Panc1 (cell line): ENCODE data around the gene PRRC2C. TPM values are rescaled to one million over a fixed set of nuclear protein-coding genes. Genes with fewer than 3 reads are reported as not detected.
"Not testable (repeated sequence)": the region's sequence is repeated elsewhere in the genome, so short reads cannot be mapped to it uniquely, and the experiment has no call there.

ENCODE experiments used
- ATAC-seq: fragments of 200-7000 bp; cut with Tn5 transposase; 2 replicates; pipeline ENCODE4 v1.9.1; 2020; ENCODE audit warnings: mild to moderate bottlenecking, moderate library complexity
- BruUV-seq: library from RNA; stranded (reverse); fragments of 400-500 nt; replicated peaks from 2 replicates; lab custom pipeline; 2021; lab: Mats Ljungman, UMichigan
- CTCF ChIA-PET: fragments of 300-600 bp; sonication (Branson Sonifier 250); formaldehyde crosslinking; loops from one replicate; lab custom pipeline; 2022; ENCODE audit warnings: antibody characterized with exemption; lab: Charles Lee
- POLR2A ChIA-PET: fragments of 300-600 bp; sonication (Branson Sonifier 250); formaldehyde crosslinking; loops from one replicate; lab custom pipeline; 2022; ENCODE audit warnings: antibody characterized with exemption; lab: Charles Lee
- DNase-seq: peaks from one replicate; pipeline ENCODE4 v3.0.0-alpha.2; 2010; ENCODE audit warnings: low read depth, low spot score
- H3K27ac ChIP-seq: 2 replicates; pipeline ENCODE4 v1.5.1; 2011; ENCODE audit warnings: mild to moderate bottlenecking, low read length, inconsistent platforms
- H3K27me3 ChIP-seq: fragments of 200-500 bp; sonication (Bioruptor generic); 2 replicates; pipeline ENCODE4 v1.6.0; 2014; ENCODE audit warnings: low read length, inconsistent platforms; ENCODE audit not compliant: control insufficient read depth, insufficient read depth
- H3K36me3 ChIP-seq: fragments of 200-500 bp; sonication (Bioruptor generic); 2 replicates; pipeline ENCODE4 v1.5.1; 2014; ENCODE audit warnings: inconsistent platforms, mild to moderate bottlenecking, low read length, moderate library complexity; ENCODE audit not compliant: control insufficient read depth, insufficient read depth
- H3K4me1 ChIP-seq: 2 replicates; pipeline ENCODE4 v1.5.1; 2011; ENCODE audit warnings: inconsistent platforms, mild to moderate bottlenecking, low read length, moderate library complexity; ENCODE audit not compliant: control insufficient read depth, insufficient read depth
- H3K4me3 ChIP-seq, 2 experiments: 2 replicates each; pipeline ENCODE4 v1.5.1; 2011 to 2012; ENCODE audit warnings: low read depth in 2 of 2, low read length in 2 of 2, mild to moderate bottlenecking in 2 of 2, inconsistent platforms in 1 of 2, moderate library complexity in 1 of 2
- H3K9me3 ChIP-seq: fragments of 200-500 bp; sonication (Bioruptor generic); 2 replicates; pipeline ENCODE4 v1.5.1; 2014; ENCODE audit warnings: low read depth, mild to moderate bottlenecking, inconsistent platforms, low read length, moderate library complexity; ENCODE audit not compliant: control insufficient read depth, insufficient read depth
- POLR2AphosphoS5 ChIP-seq: IDR thresholded peaks from 2 replicates; pipeline ENCODE4 v1.6.1; 2012; ENCODE audit warnings: mild to moderate bottlenecking, low read depth, low read length, moderate library complexity
- REST ChIP-seq, 2 experiments: IDR thresholded peaks; 2 replicates each; pipeline ENCODE4 v1.6.1; 2011 to 2012; ENCODE audit warnings: low read depth in 2 of 2, control low read depth in 1 of 2, low read length in 1 of 2, mild to moderate bottlenecking in 1 of 2, moderate library complexity in 1 of 2; ENCODE audit not compliant: insufficient read depth in 1 of 2
- SIN3A ChIP-seq: IDR thresholded peaks from 2 replicates; pipeline ENCODE4 v1.6.1; 2012; ENCODE audit warnings: low read depth, mild to moderate bottlenecking, low read length, moderate library complexity, borderline replicate concordance; ENCODE audit not compliant: insufficient read depth
- TCF7L2 ChIP-seq: IDR thresholded peaks from 2 replicates; pipeline ENCODE4 v1.6.1; 2011; ENCODE audit warnings: mild to moderate bottlenecking, low read depth, low read length, inconsistent platforms
- in situ Hi-C: cut with HindIII; loops from 2 replicates; pipeline ENCODE4 v1.10.0; 2016; ENCODE audit warnings: low sequenced_read_pairs, low pct_unique_long_range_greater_than_20kb
- intact Hi-C: fragments of 100-400 bp; cut with micrococcal nuclease; formaldehyde crosslinking; loops from one replicate; pipeline ENCODE4 v1.10.0; 2022; ENCODE audit not compliant: unreplicated experiment
- total RNA-seq: library from RNA; stranded (reverse); gene quantifications from one replicate; pipeline ENCODE4 v1.2.1, GENCODE V29; 2021; ENCODE audit not compliant: unreplicated experiment
- TF ChIP-seq, protein P1 (sequence below): fragments of 450-650 bp; IDR thresholded peaks from 2 replicates; pipeline ENCODE4 v1.5.1; 2017; ENCODE audit warnings: mild to moderate bottlenecking

Gene PRRC2C
- total RNA-seq, 1 experiment from 2014 or later, result 145 TPM

DNA sequence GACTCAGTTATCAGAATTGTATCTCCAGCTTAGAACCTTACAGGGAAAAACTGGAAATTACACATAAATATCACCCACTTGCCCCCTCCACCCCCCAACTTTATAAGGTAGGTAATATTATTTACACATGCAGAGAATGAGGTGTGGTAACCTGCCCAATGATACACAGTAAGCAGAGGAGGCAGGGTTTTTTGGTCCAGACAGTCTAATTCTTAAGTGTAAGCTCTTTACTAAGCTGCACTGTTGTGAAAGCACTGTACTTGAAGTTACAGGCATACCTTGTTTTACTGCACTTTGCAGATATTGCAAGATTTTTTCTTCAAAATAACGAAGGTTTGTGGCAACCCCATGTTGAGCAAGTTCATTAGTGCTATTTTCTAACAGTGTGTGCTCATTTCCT, 111.9 kb downstream of the PRRC2C start:
- ChIA-PET POLR2A (no interaction called here), CTCF (interaction anchor here (0.5 to 0.7 kb wide), 2 partner anchors 43 to 144 kb away, joined by 3 read pairs; no protein-coding TSS in a partner anchor)
- ATAC-seq, result no peak
- Histone ChIP-seq H3K27me3 (no peaks in the 10 kb centered on the region), H3K9me3 (no peaks in the 10 kb centered on the region), H3K27ac (no peak overlapping the region), H3K4me1 (no peaks in the 10 kb centered on the region), H3K4me3 (no peak overlapping the region), H3K36me3 (no peaks in the 10 kb centered on the region; the same call in 1 of the 2 replicates)
- TF ChIP-seq TCF7L2 (no peak), REST (IDR thresholded peaks at IDR 0.05; ENCODE audit: insufficient read depth in 1 of 2, low read depth in 2 of 2, low read length in 1 of 2) (no peak), POLR2AphosphoS5 (no peak)
- TF ChIP-seq, protein P1, sequence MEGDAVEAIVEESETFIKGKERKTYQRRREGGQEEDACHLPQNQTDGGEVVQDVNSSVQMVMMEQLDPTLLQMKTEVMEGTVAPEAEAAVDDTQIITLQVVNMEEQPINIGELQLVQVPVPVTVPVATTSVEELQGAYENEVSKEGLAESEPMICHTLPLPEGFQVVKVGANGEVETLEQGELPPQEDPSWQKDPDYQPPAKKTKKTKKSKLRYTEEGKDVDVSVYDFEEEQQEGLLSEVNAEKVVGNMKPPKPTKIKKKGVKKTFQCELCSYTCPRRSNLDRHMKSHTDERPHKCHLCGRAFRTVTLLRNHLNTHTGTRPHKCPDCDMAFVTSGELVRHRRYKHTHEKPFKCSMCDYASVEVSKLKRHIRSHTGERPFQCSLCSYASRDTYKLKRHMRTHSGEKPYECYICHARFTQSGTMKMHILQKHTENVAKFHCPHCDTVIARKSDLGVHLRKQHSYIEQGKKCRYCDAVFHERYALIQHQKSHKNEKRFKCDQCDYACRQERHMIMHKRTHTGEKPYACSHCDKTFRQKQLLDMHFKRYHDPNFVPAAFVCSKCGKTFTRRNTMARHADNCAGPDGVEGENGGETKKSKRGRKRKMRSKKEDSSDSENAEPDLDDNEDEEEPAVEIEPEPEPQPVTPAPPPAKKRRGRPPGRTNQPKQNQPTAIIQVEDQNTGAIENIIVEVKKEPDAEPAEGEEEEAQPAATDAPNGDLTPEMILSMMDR, result no peak
- DNase-seq, result no peak
- in situ Hi-C loops, result no loop called here
- no TSS peak for BruUV-seq
- intact Hi-C loops, result no loop called here

DNA sequence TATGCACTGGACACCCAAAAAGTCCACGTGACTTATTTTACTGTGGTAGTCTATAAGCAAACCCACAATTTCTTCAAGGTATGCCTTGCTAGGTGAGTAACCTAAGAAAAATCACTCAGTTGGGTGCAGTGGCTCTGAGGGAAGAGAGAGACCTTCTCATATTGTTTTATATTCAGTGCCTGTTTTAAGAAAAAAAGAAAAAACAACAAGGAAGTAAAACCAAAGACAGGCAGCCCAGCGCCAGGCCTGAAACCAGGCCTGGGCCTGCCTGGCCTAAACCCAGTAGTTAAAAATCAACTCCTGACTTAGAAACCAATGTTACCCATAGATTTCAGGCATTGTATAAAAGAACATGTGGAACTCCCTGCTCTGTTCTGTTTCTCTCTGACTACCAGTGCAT, 115.0 kb downstream of the PRRC2C start:
- H3K4me1 ChIP-seq, ATAC-seq, intact Hi-C loops, H3K9me3 ChIP-seq, H3K4me3 ChIP-seq, H3K36me3 ChIP-seq, H3K27me3 ChIP-seq, POLR2A ChIA-PET, DNase-seq, H3K27ac ChIP-seq, BruUV-seq, in situ Hi-C loops, CTCF ChIA-PET: not testable (repeated sequence)

- ATAC-seq, result no peak
- in situ Hi-C loops, result no loop called here
- POLR2A ChIA-PET, result no interaction called here
These were observed 115.5 kb downstream of the PRRC2C start for GRCh38 chr1:171600862-171601261.

More at GRCh38 chr1:171600862-171601261, 115.5 kb downstream of the PRRC2C start:
- TF ChIP-seq REST (IDR thresholded peaks at IDR 0.05; ENCODE audit: insufficient read depth in 1 of 2, low read depth in 2 of 2, low read length in 1 of 2) (no peak), SIN3A (no peak), POLR2AphosphoS5 (no peak), TCF7L2 (no peak)
- TF ChIP-seq, protein P1, result no peak
- BruUV-seq, result no TSS peak
- Histone ChIP-seq H3K27me3 (no peaks in the 10 kb centered on the region), H3K27ac (no peak overlapping the region), H3K4me3 (no peak overlapping the region), H3K4me1 (no peaks in the 10 kb centered on the region), H3K36me3 (no peaks in the 10 kb centered on the region), H3K9me3 (no peaks in the 10 kb centered on the region)
- CTCF ChIA-PET, result no interaction called here
- DNase-seq, result no peak
- intact Hi-C loops, result no loop called here
